HEK293 (cell line): ENCODE data around the gene RPS6KA1.
A peak's percentile ranks its signal among the peaks of the same experiment; 100 is the strongest.

Experiments
- CTCF ChIA-PET: fragments of 350-600 bp; formaldehyde crosslinking; extraction: SDS; loops from one replicate; lab custom pipeline; 2021; ENCODE audit warnings: antibody characterized with exemption; lab: Yijun Ruan, JAX
- POLR2A ChIA-PET: fragments of 300-600 bp; formaldehyde crosslinking; extraction: SDS; loops from one replicate; lab custom pipeline; 2020; ENCODE audit warnings: antibody characterized with exemption, inconsistent platforms; lab: Yijun Ruan, JAX
- H3K27ac ChIP-seq: fragments of 200-500 bp; sonication (Bioruptor generic); 2 replicates; pipeline ENCODE4 v1.5.1; 2014; ENCODE audit warnings: low read depth, low read length, control low read depth, inconsistent platforms; ENCODE audit errors: extremely low read depth
- H3K36me3 ChIP-seq, 2 experiments: fragments of 200-500 bp in 1 of 2; sonication (Bioruptor generic) in 1 of 2; 1 replicate in 1 of 2; 2 replicates in 1 of 2; pipeline ENCODE4 v1.5.1; 2014 to 2017; ENCODE audit warnings: inconsistent platforms in 2 of 2, low read length in 2 of 2; ENCODE audit not compliant: control insufficient read depth in 2 of 2, insufficient read depth in 1 of 2
- H3K4me1 ChIP-seq: fragments of 200-500 bp; sonication (Bioruptor generic); 2 replicates; pipeline ENCODE4 v1.5.1; 2014; ENCODE audit warnings: mild to moderate bottlenecking, low read length, inconsistent platforms; ENCODE audit not compliant: control insufficient read depth, insufficient read depth
- H3K4me3 ChIP-seq: 2 replicates; pipeline ENCODE4 v1.5.1; 2011; ENCODE audit warnings: low read depth, mild to moderate bottlenecking, control low read depth, low read length, moderate library complexity
- H3K9me3 ChIP-seq: fragments of 200-500 bp; sonication (Bioruptor generic); 2 replicates; pipeline ENCODE4 v1.5.1; 2014; ENCODE audit warnings: low read depth, low read length, inconsistent platforms; ENCODE audit not compliant: control insufficient read depth, insufficient read depth
- HIC1 ChIP-seq: fragments of 450-650 bp; formaldehyde crosslinking; IDR thresholded peaks from 2 replicates; pipeline ENCODE4 v1.5.1; 2016; ENCODE audit warnings: missing biosample characterization, missing genetic modification characterization
- IKZF3 ChIP-seq: fragments of 450-650 bp; IDR thresholded peaks from 2 replicates; pipeline ENCODE4 v1.5.0; 2018; ENCODE audit warnings: missing biosample characterization, mild to moderate bottlenecking, missing genetic modification characterization, moderate library complexity
- KLF16 ChIP-seq: fragments of 450-650 bp; formaldehyde crosslinking; IDR thresholded peaks from 2 replicates; pipeline ENCODE4 v1.5.1; 2017; ENCODE audit warnings: missing biosample characterization, missing genetic modification characterization
- KLF8 ChIP-seq: fragments of 450-650 bp; formaldehyde crosslinking; IDR thresholded peaks from 2 replicates; pipeline ENCODE4 v1.5.1; 2016; ENCODE audit warnings: missing biosample characterization, missing genetic modification characterization
- SP7 ChIP-seq: fragments of 450-650 bp; formaldehyde crosslinking; IDR thresholded peaks from 2 replicates; pipeline ENCODE4 v1.5.1; 2016; ENCODE audit warnings: missing biosample characterization, missing genetic modification characterization
- TRIM28 ChIP-seq: IDR thresholded peaks from 2 replicates; pipeline ENCODE4 v1.6.1; 2011; ENCODE audit warnings: low read length, control low read depth, borderline replicate concordance
- ZBTB11 ChIP-seq: fragments of 450-650 bp; formaldehyde crosslinking; conservative IDR thresholded peaks from 2 replicates; pipeline ENCODE4 v1.5.1; 2016; ENCODE audit warnings: low read depth, missing biosample characterization, missing genetic modification characterization
- ZBTB48 ChIP-seq: fragments of 450-650 bp; formaldehyde crosslinking; IDR thresholded peaks from 2 replicates; pipeline ENCODE4 v1.5.1; 2016; ENCODE audit warnings: missing biosample characterization, missing genetic modification characterization
- ZBTB8A ChIP-seq: fragments of 450-650 bp; formaldehyde crosslinking; IDR thresholded peaks from 2 replicates; pipeline ENCODE4 v1.5.1; 2016; ENCODE audit warnings: missing biosample characterization, missing genetic modification characterization
- ZFP69B ChIP-seq: fragments of 450-650 bp; formaldehyde crosslinking; IDR thresholded peaks from 2 replicates; pipeline ENCODE4 v1.5.1; 2016; ENCODE audit warnings: missing biosample characterization, missing genetic modification characterization
- ZNF10 ChIP-seq: fragments of 450-650 bp; formaldehyde crosslinking; IDR thresholded peaks from 2 replicates; pipeline ENCODE4 v1.5.1; 2017; ENCODE audit warnings: missing biosample characterization, missing genetic modification characterization
- ZNF146 ChIP-seq: fragments of 450-650 bp; formaldehyde crosslinking; IDR thresholded peaks from 2 replicates; pipeline ENCODE4 v1.5.1; 2016; ENCODE audit warnings: missing biosample characterization, missing genetic modification characterization
- ZNF202 ChIP-seq: fragments of 450-650 bp; formaldehyde crosslinking; IDR thresholded peaks from 2 replicates; pipeline ENCODE4 v1.5.1; 2016; ENCODE audit warnings: missing biosample characterization, missing genetic modification characterization, borderline replicate concordance
- ZNF391 ChIP-seq: fragments of 450-650 bp; formaldehyde crosslinking; IDR thresholded peaks from 2 replicates; pipeline ENCODE4 v1.5.1; 2016; ENCODE audit warnings: low read depth, missing biosample characterization, missing genetic modification characterization, borderline replicate concordance
- ZNF398 ChIP-seq: fragments of 450-650 bp; formaldehyde crosslinking; IDR thresholded peaks from 2 replicates; pipeline ENCODE4 v1.5.1; 2017; ENCODE audit warnings: missing biosample characterization, missing genetic modification characterization
- ZNF449 ChIP-seq: fragments of 450-650 bp; formaldehyde crosslinking; IDR thresholded peaks from 2 replicates; pipeline ENCODE4 v1.5.1; 2017; ENCODE audit warnings: missing biosample characterization, mild to moderate bottlenecking, missing genetic modification characterization, moderate library complexity
- ZNF560 ChIP-seq: fragments of 450-650 bp; formaldehyde crosslinking; IDR thresholded peaks from 2 replicates; pipeline ENCODE4 v1.5.1; 2017; ENCODE audit warnings: missing biosample characterization, missing genetic modification characterization, borderline replicate concordance
- ZNF561 ChIP-seq: fragments of 450-650 bp; IDR thresholded peaks from 2 replicates; pipeline ENCODE4 v1.5.1; 2018; ENCODE audit warnings: missing biosample characterization, missing genetic modification characterization, borderline replicate concordance
- ZNF600 ChIP-seq: fragments of 450-650 bp; formaldehyde crosslinking; IDR thresholded peaks from 2 replicates; pipeline ENCODE4 v1.5.1; 2016; ENCODE audit warnings: missing biosample characterization, missing genetic modification characterization
- ZNF792 ChIP-seq: fragments of 450-650 bp; formaldehyde crosslinking; IDR thresholded peaks from 2 replicates; pipeline ENCODE4 v1.5.1; 2016; ENCODE audit warnings: missing biosample characterization, missing genetic modification characterization
- TF ChIP-seq, protein P1 (sequence below): fragments of 450-650 bp; formaldehyde crosslinking; IDR thresholded peaks from 2 replicates; pipeline ENCODE4 v1.5.1; 2016; ENCODE audit warnings: missing biosample characterization, missing genetic modification characterization
- TF ChIP-seq, protein P2 (sequence below): fragments of 450-650 bp; formaldehyde crosslinking; IDR thresholded peaks from 2 replicates; pipeline ENCODE4 v1.5.1; 2017; ENCODE audit warnings: missing biosample characterization, missing genetic modification characterization

Gene RPS6KA1

GRCh38 chr1:26530410-26530894, 891 bp downstream of the RPS6KA1 start (continued):
- TF ChIP-seq, protein P1, sequence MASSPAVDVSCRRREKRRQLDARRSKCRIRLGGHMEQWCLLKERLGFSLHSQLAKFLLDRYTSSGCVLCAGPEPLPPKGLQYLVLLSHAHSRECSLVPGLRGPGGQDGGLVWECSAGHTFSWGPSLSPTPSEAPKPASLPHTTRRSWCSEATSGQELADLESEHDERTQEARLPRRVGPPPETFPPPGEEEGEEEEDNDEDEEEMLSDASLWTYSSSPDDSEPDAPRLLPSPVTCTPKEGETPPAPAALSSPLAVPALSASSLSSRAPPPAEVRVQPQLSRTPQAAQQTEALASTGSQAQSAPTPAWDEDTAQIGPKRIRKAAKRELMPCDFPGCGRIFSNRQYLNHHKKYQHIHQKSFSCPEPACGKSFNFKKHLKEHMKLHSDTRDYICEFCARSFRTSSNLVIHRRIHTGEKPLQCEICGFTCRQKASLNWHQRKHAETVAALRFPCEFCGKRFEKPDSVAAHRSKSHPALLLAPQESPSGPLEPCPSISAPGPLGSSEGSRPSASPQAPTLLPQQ (tag by site-specific recombination), result no peak
- peak; percentile 86 for TF ChIP-seq ZBTB48 (tag by site-specific recombination)
- TF ChIP-seq, all 188 proteins: peak for 10

DNA sequence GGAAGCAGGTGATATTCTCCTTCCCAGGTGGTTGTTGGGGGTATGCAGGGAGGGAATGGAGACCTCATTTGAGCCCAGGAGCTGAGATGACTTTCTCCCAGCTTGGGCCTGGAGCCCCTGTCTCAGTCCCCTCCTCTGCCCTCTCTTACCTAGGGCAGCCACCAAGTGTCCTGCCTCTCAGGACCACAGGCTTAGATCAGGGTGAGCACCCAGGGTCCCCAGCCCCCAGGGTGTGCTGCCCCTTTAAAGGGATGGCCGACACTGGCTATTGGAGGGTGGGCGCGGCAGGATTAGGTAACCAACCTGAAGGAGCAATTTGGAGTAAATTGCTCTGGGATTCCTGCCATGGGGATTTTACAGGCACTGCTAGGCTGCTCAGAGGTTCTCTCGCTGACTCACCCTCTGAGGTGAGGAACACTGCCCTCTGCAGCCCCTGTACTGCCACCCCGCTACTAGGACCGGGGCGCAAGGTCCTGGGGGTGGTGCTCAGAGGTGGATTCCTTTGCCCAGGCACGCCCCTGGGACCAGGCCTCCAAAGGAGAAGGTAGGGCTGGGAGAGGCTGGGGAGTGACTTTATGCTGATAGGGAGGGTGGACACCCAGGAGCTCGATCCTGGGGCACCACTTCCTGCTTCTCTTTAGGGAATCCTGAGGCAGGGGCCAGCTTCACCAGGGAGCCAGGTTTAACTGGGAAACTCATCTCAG, 1.5 kb downstream of the RPS6KA1 start:
- ChIA-PET POLR2A (interaction anchor here (1.1 to 4.8 kb wide), 2 partner anchors 30 to 369 kb away, joined by 3 to 24 read pairs; partner anchors contain the start of gene GPATCH3), CTCF (interaction anchor here (0.8 to 2.5 kb wide), 6 partner anchors 11 to 258 kb away, joined by 3 to 19 read pairs (median 4); no protein-coding TSS in a partner anchor)
- Histone ChIP-seq H3K4me1 (0 out of 2 replicates have a peak, but pooled peaks cover 6% of the 10 kb centered on the region), H3K4me3 (peak overlapping the region; percentile 60), H3K36me3 (peaks cover 0 to under 1% of the 10 kb centered on the region in 2 experiments; a peak in 1 of 3 replicates), H3K27ac (no peak overlapping the region), H3K9me3 (no peaks in the 10 kb centered on the region)
- TF ChIP-seq ZNF449 (tag by site-specific recombination), result peak; percentile 73; the same call in 1 of the 2 replicates
- TF ChIP-seq KLF8 (tag by site-specific recombination), result peak; percentile 81
- no peak for TF ChIP-seq ZNF560 (tag by site-specific recombination)
- peak; percentile 79 for TF ChIP-seq ZFP69B (tag by site-specific recombination)
- TF ChIP-seq ZNF202, result no peak
- TF ChIP-seq ZNF792 (tag by site-specific recombination), result no peak
- TF ChIP-seq ZBTB11 (tag by site-specific recombination), result no peak
- TF ChIP-seq ZNF10 (tag by site-specific recombination), result peak; percentile 65; the same call in 1 of the 2 replicates
- TF ChIP-seq, protein P2, sequence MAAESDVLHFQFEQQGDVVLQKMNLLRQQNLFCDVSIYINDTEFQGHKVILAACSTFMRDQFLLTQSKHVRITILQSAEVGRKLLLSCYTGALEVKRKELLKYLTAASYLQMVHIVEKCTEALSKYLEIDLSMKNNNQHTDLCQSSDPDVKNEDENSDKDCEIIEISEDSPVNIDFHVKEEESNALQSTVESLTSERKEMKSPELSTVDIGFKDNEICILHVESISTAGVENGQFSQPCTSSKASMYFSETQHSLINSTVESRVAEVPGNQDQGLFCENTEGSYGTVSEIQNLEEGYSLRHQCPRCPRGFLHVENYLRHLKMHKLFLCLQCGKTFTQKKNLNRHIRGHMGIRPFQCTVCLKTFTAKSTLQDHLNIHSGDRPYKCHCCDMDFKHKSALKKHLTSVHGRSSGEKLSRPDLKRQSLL (tag by site-specific recombination), result no peak
- peak; percentile 92; the same call in 1 of the 2 replicates for TF ChIP-seq SP7 (tag by site-specific recombination)
- TF ChIP-seq ZNF600, result peak; percentile 27; the same call in 1 of the 2 replicates
- peak; percentile 91 for TF ChIP-seq ZBTB8A
- no peak for TF ChIP-seq ZNF146 (tag by site-specific recombination)
- TF ChIP-seq IKZF3 (tag by site-specific recombination), result peak; percentile 98
- TF ChIP-seq KLF16 (tag by site-specific recombination), result peak; percentile 68
- no peak for TF ChIP-seq ZBTB48 (tag by site-specific recombination)
- TF ChIP-seq ZNF561 (tag by site-specific recombination), result 0 out of 2 replicates have a peak, but pooled peaks have one; percentile 76
- peak; percentile 40; the same call in 1 of the 2 replicates for TF ChIP-seq ZNF398 (tag by site-specific recombination)
- TF ChIP-seq TRIM28, result peak; percentile 12; the same call in 1 of the 2 replicates
- TF ChIP-seq ZNF391 (tag by site-specific recombination), result no peak
- peak; percentile 88 for TF ChIP-seq HIC1 (tag by site-specific recombination)
